HCT116 (cell line): Measurements from ENCODE around the gene RBBP8. TPM values are rescaled to one million over a fixed set of nuclear protein-coding genes. Genes with fewer than 3 reads are reported as not detected.

Source experiments
- ATAC-seq: fragments of 200-7000 bp; cut with Tn5 transposase; 2 replicates; pipeline ENCODE4 v1.9.1; 2020; ENCODE audit warnings: mild to moderate bottlenecking, moderate library complexity
- BruUV-seq: library from RNA; stranded (reverse); fragments of 400-500 nt; replicated peaks from 2 replicates; lab custom pipeline; 2021; lab: Mats Ljungman, UMichigan
- CTCF ChIA-PET: fragments of 300-600 bp; sonication (Branson Sonifier 250); formaldehyde crosslinking; loops from one replicate; lab custom pipeline; 2021; ENCODE audit warnings: antibody characterized with exemption; lab: Charles Lee
- POLR2A ChIA-PET: fragments of 300-600, 350-600 bp; sonication (Branson Sonifier 250); formaldehyde crosslinking; loops from one replicate; lab custom pipeline; 2021; ENCODE audit warnings: antibody characterized with exemption; lab: Charles Lee
- RAD21 ChIA-PET, 2 experiments: fragments of 300-600 bp; sonication (Branson Sonifier 250); formaldehyde crosslinking; loops; one replicate each; lab custom pipeline; 2023; ENCODE audit warnings: low total read pairs in 2 of 2; ENCODE audit not compliant: uncharacterized antibody in 2 of 2, unreplicated experiment in 2 of 2, low non-redundant PET in 1 of 2; lab: Charles Lee
- DNase-seq: peaks from one replicate; pipeline ENCODE4 v3.0.0-alpha.2; 2010; ENCODE audit warnings: low read depth, low spot score
- H2AFZ ChIP-seq: fragments of 200-600 bp; shearing (Covaris generic), sonication (generic); 2 replicates; pipeline ENCODE4 v1.6.1; 2017; ENCODE audit warnings: low read depth, mixed run types, mixed read lengths, antibody characterized with exemption, low read length; ENCODE audit not compliant: poor library complexity, severe bottlenecking
- H3K27ac ChIP-seq: 2 replicates; pipeline ENCODE4 v1.5.1; 2012; ENCODE audit warnings: low read depth, low read length
- H3K27me3 ChIP-seq: fragments of 200-600 bp; sonication (generic); 2 replicates; pipeline ENCODE4 v1.6.1; 2016; ENCODE audit warnings: mixed run types, low read length, mixed read lengths; ENCODE audit not compliant: insufficient read depth
- H3K36me3 ChIP-seq, 2 experiments: fragments of 200-500 bp in 1 of 2; fragments of 200-600 bp in 1 of 2; sonication (Bioruptor generic) in 1 of 2; sonication (generic) in 1 of 2; 2 replicates each; pipeline versions ENCODE4 v1.5.1 to v1.6.1; 2014 to 2016; ENCODE audit warnings: low read length in 2 of 2, inconsistent platforms in 1 of 2, mixed read lengths in 1 of 2, mixed run types in 1 of 2; ENCODE audit not compliant: insufficient read depth in 2 of 2, control insufficient read depth in 1 of 2
- H3K4me1 ChIP-seq, 2 experiments: fragments of 200-600 bp in 1 of 2; sonication (generic) in 1 of 2; 2 replicates each; pipeline versions ENCODE4 v1.5.1 to v1.6.1; 2012 to 2017; ENCODE audit warnings: low read length in 2 of 2, inconsistent platforms in 1 of 2, mild to moderate bottlenecking in 1 of 2, mixed read lengths in 1 of 2, mixed run types in 1 of 2, moderate library complexity in 1 of 2; ENCODE audit not compliant: insufficient read depth in 2 of 2, control insufficient read depth in 1 of 2
- H3K4me2 ChIP-seq: fragments of 200-600 bp; sonication (generic); 2 replicates; pipeline ENCODE4 v1.6.1; 2017; ENCODE audit warnings: mixed run types, low read length, mixed read lengths
- H3K4me3 ChIP-seq, 2 experiments: fragments of 200-600 bp in 1 of 2; sonication (generic) in 1 of 2; replicated peaks in 1 of 2; 2 replicates each; pipeline ENCODE4 v1.5.1; 2011 to 2016; ENCODE audit warnings: low read length in 2 of 2, control low read depth in 1 of 2, low read depth in 1 of 2, mild to moderate bottlenecking in 1 of 2, mixed read lengths in 1 of 2, mixed run types in 1 of 2
- H3K79me2 ChIP-seq: fragments of 200-600 bp; sonication (generic); 2 replicates; pipeline ENCODE4 v1.6.1; 2017; ENCODE audit warnings: mild to moderate bottlenecking, mixed run types, low read length, moderate library complexity, mixed read lengths; ENCODE audit not compliant: insufficient read depth
- H3K9ac ChIP-seq: fragments of 200-600 bp; sonication (generic); 2 replicates; pipeline ENCODE4 v1.6.1; 2016; ENCODE audit warnings: low read length, mixed read lengths
- H3K9me2 ChIP-seq: fragments of 200-600 bp; sonication (generic), shearing (Covaris generic); 2 replicates; pipeline ENCODE4 v1.6.1; 2017; ENCODE audit warnings: mixed run types, mild to moderate bottlenecking, moderate library complexity; ENCODE audit not compliant: insufficient read depth
- H3K9me3 ChIP-seq, 2 experiments: fragments of 200-500 bp in 1 of 2; fragments of 200-600 bp in 1 of 2; sonication (Bioruptor generic) in 1 of 2; sonication (generic) in 1 of 2; 2 replicates each; pipeline ENCODE4 v1.6.1; 2014 to 2017; ENCODE audit warnings: low read length in 2 of 2, mixed read lengths in 2 of 2, inconsistent platforms in 1 of 2, low read depth in 1 of 2, mild to moderate bottlenecking in 1 of 2, mixed run types in 1 of 2, moderate library complexity in 1 of 2; ENCODE audit not compliant: control insufficient read depth in 1 of 2, insufficient read depth in 1 of 2
- H4K20me1 ChIP-seq: fragments of 200-600 bp; sonication (generic), shearing (Covaris generic); 2 replicates; pipeline ENCODE4 v1.6.1; 2017; ENCODE audit warnings: mixed run types, mild to moderate bottlenecking, moderate library complexity; ENCODE audit not compliant: insufficient read depth
- ATF3 ChIP-seq: IDR thresholded peaks from 2 replicates; pipeline ENCODE4 v1.6.1; 2012
- CBX3 ChIP-seq: IDR thresholded peaks from 2 replicates; pipeline ENCODE4 v1.6.1; 2012; ENCODE audit warnings: low read depth
- CTCF ChIP-seq, 3 experiments: fragments of 200-600 bp in 1 of 3; sonication (generic) in 1 of 3; IDR thresholded peaks in 2 of 3; conservative IDR thresholded peaks in 1 of 3; 2 replicates each; pipeline ENCODE4 v1.5.1; 2012 to 2017; ENCODE audit warnings: low read depth in 2 of 3, low read length in 2 of 3, antibody characterized with exemption in 1 of 3, borderline replicate concordance in 1 of 3, control low read depth in 1 of 3, mild to moderate bottlenecking in 1 of 3, mixed read lengths in 1 of 3, mixed run types in 1 of 3, moderate library complexity in 1 of 3; ENCODE audit not compliant: insufficient read depth in 1 of 3
- EGR1 ChIP-seq: IDR thresholded peaks from 2 replicates; pipeline ENCODE4 v1.6.1; 2012; ENCODE audit warnings: low read depth
- EZH2 ChIP-seq: fragments of 200-600 bp; sonication (generic); IDR thresholded peaks from 2 replicates; pipeline ENCODE4 v1.6.1; 2017; ENCODE audit warnings: antibody characterized with exemption, mixed run types
- FOSL1 ChIP-seq: IDR thresholded peaks from 2 replicates; pipeline ENCODE4 v1.6.1; 2012; ENCODE audit warnings: low read depth
- JUND ChIP-seq: IDR thresholded peaks from 2 replicates; pipeline ENCODE4 v1.6.1; 2012
- POLR2AphosphoS5 ChIP-seq: IDR thresholded peaks from 2 replicates; pipeline ENCODE4 v1.6.1; 2011; ENCODE audit warnings: mild to moderate bottlenecking, low read depth, low read length, moderate library complexity
- RAD21 ChIP-seq: IDR thresholded peaks from 2 replicates; pipeline ENCODE4 v1.6.1; 2012; ENCODE audit warnings: low read depth, mild to moderate bottlenecking
- REST ChIP-seq: IDR thresholded peaks from 2 replicates; pipeline ENCODE4 v1.6.1; 2012; ENCODE audit warnings: low read depth
- TCF7L2 ChIP-seq: IDR thresholded peaks from 2 replicates; pipeline ENCODE4 v1.7.0; 2011; ENCODE audit warnings: borderline replicate concordance, inconsistent platforms; ENCODE audit not compliant: insufficient read depth, insufficient read length; ENCODE audit errors: extremely low read depth
- YY1 ChIP-seq: IDR thresholded peaks from 2 replicates; pipeline ENCODE4 v1.6.1; 2011; ENCODE audit warnings: low read length, low read depth, moderate library complexity, mild to moderate bottlenecking; ENCODE audit not compliant: insufficient replicate concordance; ENCODE audit errors: extremely low read depth
- ZBTB33 ChIP-seq: IDR thresholded peaks from 2 replicates; pipeline ENCODE4 v1.6.1; 2011; ENCODE audit warnings: mild to moderate bottlenecking, low read length, moderate library complexity; ENCODE audit not compliant: insufficient replicate concordance; ENCODE audit errors: extremely low read depth
- ZFX ChIP-seq: fragments of 450-650 bp; IDR thresholded peaks from 2 replicates; pipeline ENCODE4 v1.6.1; 2017
- intact Hi-C: fragments of 100-400 bp; cut with micrococcal nuclease; formaldehyde crosslinking; loops from 2 replicates; pipeline ENCODE4 v1.10.0; 2022
- total RNA-seq: library from RNA; stranded (reverse); gene quantifications from one replicate; pipeline ENCODE4 v1.2.1, GENCODE V29; 2021; ENCODE audit not compliant: unreplicated experiment

Gene RBBP8
- total RNA-seq, 1 experiment from 2014 or later = 66.6 TPM

- RAD21 ChIA-PET = interaction anchor here in 1 of 2 experiments (1.2 kb wide), 1 partner anchor 355 kb away, joined by 3 read pairs; no protein-coding TSS in a partner anchor
- Histone ChIP-seq H3K4me2 (no peak overlapping the region), H3K36me3 (no peaks in the 10 kb centered on the region), H3K27me3 (no peaks in the 10 kb centered on the region), H3K4me1 (no peaks in the 10 kb centered on the region; a peak in 1 of 4 replicates), H3K9me2 (no peaks in the 10 kb centered on the region), H3K4me3 (no peak overlapping the region), H2AFZ (no peak overlapping the region), H3K79me2 (no peaks in the 10 kb centered on the region), H4K20me1 (no peaks in the 10 kb centered on the region), H3K9ac (no peak overlapping the region), H3K27ac (no peak overlapping the region), H3K9me3 (no peaks in the 10 kb centered on the region)
- POLR2A ChIA-PET = no interaction called here
- CTCF ChIA-PET = interaction anchor here (1.6 kb wide), 1 partner anchor 46 kb away, joined by 3 read pairs; no protein-coding TSS in a partner anchor
- intact Hi-C loops = no loop called here
- no peak for DNase-seq
- BruUV-seq = no TSS peak
- TF ChIP-seq FOSL1 (no peak), CTCF (IDR thresholded peaks at IDR 0.05 in 2 of 3, conservative IDR thresholded peaks at IDR 0.05 in 1 of 3; ENCODE audit: borderline replicate concordance in 1 of 3, insufficient read depth in 1 of 3, low read depth in 2 of 3, low read length in 2 of 3) (no peak), ATF3 (no peak), JUND (no peak), CBX3 (no peak), EZH2 (no peak), REST (no peak), ZBTB33 (no peak), RAD21 (no peak), EGR1 (no peak), TCF7L2 (no peak), POLR2AphosphoS5 (no peak), ZFX (no peak), YY1 (no peak)
- ATAC-seq = no peak
Observed at GRCh38 chr18:23057096-23057495, 124.0 kb downstream of the RBBP8 start.
